Activated naive CD4-positive, alpha-beta T cell treated with anti-CD3 and anti-CD28 coated beads for 36 hours (primary cell): Measurements from ENCODE around the gene ANKFN1. TPM values are rescaled to one million over a fixed set of nuclear protein-coding genes. Genes with fewer than 3 reads are reported as not detected.

Source experiments
- CTCF ChIA-PET: fragments of 350-600 bp; sonication (Branson Sonifier 250); formaldehyde crosslinking; loops from one replicate; lab custom pipeline; 2021; ENCODE audit warnings: antibody characterized with exemption; lab: Charles Lee
- DNase-seq: peaks from one replicate; pipeline ENCODE4 v3.0.0-alpha.2; 2020
- H3K27ac Mint-ChIP-seq: one replicate; pipeline ENCODE4 v1.8.0; 2021; ENCODE audit warnings: mild to moderate bottlenecking, mixed read lengths
- H3K27me3 Mint-ChIP-seq: one replicate; pipeline ENCODE4 v1.8.0; 2021; ENCODE audit warnings: low read depth, mixed read lengths
- H3K36me3 Mint-ChIP-seq: one replicate; pipeline ENCODE4 v1.8.0; 2021; ENCODE audit warnings: low read depth, mixed read lengths
- H3K4me1 Mint-ChIP-seq: one replicate; pipeline ENCODE4 v1.8.0; 2021; ENCODE audit warnings: low read depth, mixed read lengths
- H3K4me3 Mint-ChIP-seq: one replicate; pipeline ENCODE4 v1.8.0; 2021; ENCODE audit warnings: mild to moderate bottlenecking, moderate library complexity, mixed read lengths
- H3K9me3 Mint-ChIP-seq: one replicate; pipeline ENCODE4 v1.8.0; 2021; ENCODE audit warnings: mixed read lengths
- intact Hi-C: fragments of 100-400 bp; cut with micrococcal nuclease; formaldehyde crosslinking; loops from one replicate; pipeline ENCODE4 v1.15.1; 2023
- total RNA-seq, 2 experiments: library from RNA; stranded (reverse); gene quantifications; one replicate each; pipeline ENCODE4 v1.2.3, GENCODE V29; 2021

ANKFN1 gene
- total RNA-seq, 2 experiments from 2014 or later: not detected

DNA sequence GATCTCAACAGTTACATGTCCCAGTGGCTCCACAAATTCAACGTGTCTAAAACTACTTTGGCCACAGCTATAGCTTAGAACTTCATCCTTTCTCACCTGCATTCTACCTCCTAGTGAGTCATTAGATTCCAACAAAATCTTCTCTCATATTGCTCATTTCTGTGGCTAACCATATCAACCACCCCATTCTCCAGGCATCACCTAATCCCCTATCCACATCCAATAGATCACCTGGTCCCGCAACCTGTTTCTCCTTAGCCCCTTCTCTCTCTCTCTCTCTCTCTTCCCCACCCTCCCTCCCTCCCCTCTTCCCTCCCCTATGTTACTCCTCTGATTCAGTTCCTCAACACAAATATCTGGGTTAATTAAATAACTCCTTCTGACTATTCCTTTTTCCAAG, 64.6 kb downstream of the ANKFN1 start:
- CTCF ChIA-PET: no interaction called here
- H3K9me3 Mint-ChIP-seq: no peaks in the 10 kb centered on the region
- no peaks in the 10 kb centered on the region for H3K36me3 Mint-ChIP-seq
- H3K4me1 Mint-ChIP-seq: no peaks in the 10 kb centered on the region
- no peak for DNase-seq
- H3K27ac Mint-ChIP-seq: no peak overlapping the region
- peaks cover 10% of the 10 kb centered on the region for H3K27me3 Mint-ChIP-seq
- H3K4me3 Mint-ChIP-seq: no peak overlapping the region
- intact Hi-C loops: no loop called here

DNA sequence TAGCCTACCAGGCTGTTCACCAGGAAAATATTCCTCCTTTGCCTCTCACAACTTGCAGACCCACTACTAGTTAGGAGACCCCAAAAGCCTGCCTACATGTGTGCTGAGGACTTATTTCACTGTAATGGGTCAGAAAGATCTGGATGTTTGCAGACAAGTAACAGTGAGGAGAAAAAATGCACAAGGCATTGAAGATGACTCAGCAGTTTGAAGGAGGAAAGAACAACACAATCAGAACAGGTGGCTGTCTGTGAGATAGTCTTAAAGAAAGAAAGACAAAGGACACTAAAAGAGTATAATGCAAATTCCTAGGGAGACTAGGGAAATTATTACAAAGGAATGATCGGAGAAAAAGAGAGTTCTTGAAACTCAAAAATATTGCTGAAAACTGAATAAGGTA, 69.0 kb downstream of the ANKFN1 start:
- Mint-ChIP-seq H3K9me3 (no peaks in the 10 kb centered on the region), H3K4me1 (no peaks in the 10 kb centered on the region), H3K4me3 (no peak overlapping the region), H3K27ac (no peak overlapping the region), H3K36me3 (no peaks in the 10 kb centered on the region), H3K27me3 (no peaks in the 10 kb centered on the region)
- DNase-seq: no peak
- intact Hi-C loops: no loop called here
- CTCF ChIA-PET: no interaction called here

DNA sequence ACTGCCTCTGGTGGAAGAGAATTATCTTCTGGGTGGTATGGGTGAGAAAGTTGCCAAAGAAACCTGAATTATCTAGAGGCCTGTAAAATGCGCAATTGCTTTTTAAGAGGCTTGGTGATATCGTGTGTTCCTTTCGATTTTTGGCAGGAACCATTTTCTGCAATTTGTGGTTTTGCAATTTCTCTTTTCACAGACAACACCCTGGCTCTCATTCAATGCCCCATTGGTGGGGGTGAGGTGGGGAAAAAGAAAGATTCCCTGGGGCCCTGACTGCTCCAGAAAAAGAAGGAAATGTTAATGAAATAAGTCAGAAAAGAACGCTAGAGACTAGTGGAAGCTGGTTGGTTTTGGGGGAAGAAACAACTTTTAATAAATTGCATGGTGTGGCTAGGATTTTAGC, 77.4 kb downstream of the ANKFN1 start:
- H3K27ac Mint-ChIP-seq: no peak overlapping the region
- intact Hi-C loops: no loop called here
- no peak overlapping the region for H3K4me3 Mint-ChIP-seq
- H3K27me3 Mint-ChIP-seq: peaks cover 4% of the 10 kb centered on the region
- H3K4me1 Mint-ChIP-seq: no peaks in the 10 kb centered on the region
- no peaks in the 10 kb centered on the region for H3K36me3 Mint-ChIP-seq
- DNase-seq: no peak
- CTCF ChIA-PET: interaction anchor here (0.6 kb wide), 1 partner anchor 271 kb away, joined by 6 read pairs; no protein-coding TSS in a partner anchor
- no peaks in the 10 kb centered on the region for H3K9me3 Mint-ChIP-seq

DNA sequence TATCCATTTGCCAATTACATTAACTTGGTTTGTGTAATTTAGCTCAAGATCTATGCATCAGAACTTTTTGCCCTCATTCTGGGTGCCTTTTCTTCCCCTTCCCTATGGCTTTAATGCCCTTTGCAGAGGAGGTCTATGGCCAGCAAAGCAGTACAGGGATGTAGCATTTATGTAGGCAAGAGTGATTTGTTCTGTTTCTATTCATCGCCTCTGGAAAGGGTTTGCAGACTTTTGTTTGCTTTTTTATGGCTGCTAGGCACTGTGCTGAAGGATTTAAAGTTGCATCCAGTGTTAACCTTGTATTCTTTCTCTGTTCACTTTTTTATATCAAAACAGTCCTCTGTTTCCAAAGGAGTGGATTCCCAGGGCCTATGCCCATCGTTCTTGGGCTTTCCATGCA, 78.0 kb downstream of the ANKFN1 start:
- intact Hi-C loops: no loop called here
- no peak for DNase-seq
- CTCF ChIA-PET: no interaction called here
- Mint-ChIP-seq H3K36me3 (no peaks in the 10 kb centered on the region), H3K4me1 (no peaks in the 10 kb centered on the region), H3K9me3 (no peaks in the 10 kb centered on the region), H3K4me3 (no peak overlapping the region), H3K27ac (no peak overlapping the region), H3K27me3 (peaks cover 4% of the 10 kb centered on the region)

DNA sequence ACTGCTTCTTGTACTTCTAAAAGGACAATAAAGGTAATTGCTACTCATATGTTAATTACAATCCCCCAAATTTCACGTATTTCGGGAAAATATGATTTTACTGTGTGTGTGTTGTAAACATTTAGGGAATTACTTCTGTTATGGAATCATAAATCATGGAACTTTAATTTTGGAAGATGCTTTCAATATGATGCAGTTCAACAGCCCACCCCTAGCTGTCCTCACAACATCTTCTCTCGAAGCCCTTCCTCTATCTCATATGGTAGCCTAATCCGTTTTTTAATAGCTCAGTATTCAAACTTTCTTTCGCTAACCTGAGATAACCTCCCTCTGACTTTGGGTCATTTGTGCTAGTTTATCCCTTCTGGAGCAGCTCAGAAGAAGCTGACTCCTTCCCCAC, 78.4 kb downstream of the ANKFN1 start:
- no peaks in the 10 kb centered on the region for H3K9me3 Mint-ChIP-seq
- no peak overlapping the region for H3K27ac Mint-ChIP-seq
- intact Hi-C loops: no loop called here
- no peaks in the 10 kb centered on the region for H3K36me3 Mint-ChIP-seq
- no peaks in the 10 kb centered on the region for H3K4me1 Mint-ChIP-seq
- no peak overlapping the region for H3K4me3 Mint-ChIP-seq
- H3K27me3 Mint-ChIP-seq: peaks cover 4% of the 10 kb centered on the region
- DNase-seq: no peak
- CTCF ChIA-PET: no interaction called here

DNA sequence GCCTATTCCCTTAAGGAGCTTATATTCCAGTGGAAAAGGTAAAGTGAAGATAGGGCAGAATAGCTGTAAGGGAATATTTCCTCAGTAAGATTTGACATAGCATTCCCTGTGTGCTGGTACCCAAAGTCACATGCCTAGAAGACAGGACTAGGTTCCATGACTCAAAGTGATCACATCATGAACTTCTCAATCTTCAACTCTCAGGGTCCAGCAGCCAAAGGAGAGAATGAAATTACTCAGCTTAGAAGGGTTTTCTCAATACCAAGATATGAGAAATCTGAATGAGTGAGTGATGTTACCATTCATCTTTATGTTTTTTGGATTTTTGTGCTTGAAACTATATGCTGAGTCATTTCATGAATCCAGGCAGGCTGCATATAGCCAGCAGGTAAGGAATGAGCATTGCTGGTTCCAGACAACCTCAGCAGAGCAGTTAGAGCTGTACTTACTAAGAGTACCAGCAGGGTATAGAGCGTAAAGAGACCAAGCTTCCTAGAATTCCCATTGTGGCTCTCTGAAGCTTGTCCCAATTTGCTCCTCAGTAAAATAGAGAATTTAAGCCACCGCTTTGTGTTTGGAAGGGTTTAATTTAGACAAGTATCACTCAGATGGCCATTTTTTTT, 91.1 kb downstream of the ANKFN1 start:
- Mint-ChIP-seq H3K27me3 (peaks cover 10% of the 10 kb centered on the region), H3K4me3 (no peak overlapping the region), H3K4me1 (no peaks in the 10 kb centered on the region), H3K36me3 (no peaks in the 10 kb centered on the region), H3K9me3 (no peaks in the 10 kb centered on the region), H3K27ac (no peak overlapping the region)
- intact Hi-C loops: no loop called here
- CTCF ChIA-PET: no interaction called here
- no peak for DNase-seq

GRCh38 chr17:56247816-56248215, 94.5 kb downstream of the ANKFN1 start:
- H3K27me3 Mint-ChIP-seq: peaks cover 13% of the 10 kb centered on the region
- no peak overlapping the region for H3K27ac Mint-ChIP-seq
- intact Hi-C loops: no loop called here
- no peaks in the 10 kb centered on the region for H3K36me3 Mint-ChIP-seq
- H3K4me1 Mint-ChIP-seq: no peaks in the 10 kb centered on the region
- CTCF ChIA-PET: no interaction called here
- no peaks in the 10 kb centered on the region for H3K9me3 Mint-ChIP-seq
- no peak overlapping the region for H3K4me3 Mint-ChIP-seq
- no peak for DNase-seq

DNA sequence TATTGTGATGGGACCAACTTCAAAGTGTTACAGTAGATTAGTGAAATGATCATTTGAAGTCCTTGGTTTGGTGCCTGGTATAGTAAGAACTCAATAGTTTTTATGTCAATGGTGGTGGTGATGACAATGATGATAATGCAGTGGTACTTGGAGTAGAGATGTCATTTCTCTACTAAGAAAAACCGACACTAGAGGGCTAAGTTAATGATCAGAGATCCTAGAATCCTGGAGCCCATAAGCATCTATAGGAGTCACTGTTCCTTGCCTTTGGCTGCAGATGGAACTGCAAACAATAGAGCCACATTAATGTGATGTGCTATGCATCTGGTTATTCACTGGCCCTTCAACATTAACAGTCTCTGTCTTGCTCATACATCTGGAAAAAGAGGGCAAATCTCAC, 103.8 kb downstream of the ANKFN1 start:
- no peak for DNase-seq
- peaks cover 2% of the 10 kb centered on the region for H3K27me3 Mint-ChIP-seq
- no peak overlapping the region for H3K4me3 Mint-ChIP-seq
- CTCF ChIA-PET: interaction anchor here (1.3 kb wide), 1 partner anchor 63 kb away, joined by 5 read pairs; no protein-coding TSS in a partner anchor
- H3K36me3 Mint-ChIP-seq: no peaks in the 10 kb centered on the region
- H3K9me3 Mint-ChIP-seq: no peaks in the 10 kb centered on the region
- intact Hi-C loops: no loop called here
- H3K27ac Mint-ChIP-seq: no peak overlapping the region
- no peaks in the 10 kb centered on the region for H3K4me1 Mint-ChIP-seq

DNA sequence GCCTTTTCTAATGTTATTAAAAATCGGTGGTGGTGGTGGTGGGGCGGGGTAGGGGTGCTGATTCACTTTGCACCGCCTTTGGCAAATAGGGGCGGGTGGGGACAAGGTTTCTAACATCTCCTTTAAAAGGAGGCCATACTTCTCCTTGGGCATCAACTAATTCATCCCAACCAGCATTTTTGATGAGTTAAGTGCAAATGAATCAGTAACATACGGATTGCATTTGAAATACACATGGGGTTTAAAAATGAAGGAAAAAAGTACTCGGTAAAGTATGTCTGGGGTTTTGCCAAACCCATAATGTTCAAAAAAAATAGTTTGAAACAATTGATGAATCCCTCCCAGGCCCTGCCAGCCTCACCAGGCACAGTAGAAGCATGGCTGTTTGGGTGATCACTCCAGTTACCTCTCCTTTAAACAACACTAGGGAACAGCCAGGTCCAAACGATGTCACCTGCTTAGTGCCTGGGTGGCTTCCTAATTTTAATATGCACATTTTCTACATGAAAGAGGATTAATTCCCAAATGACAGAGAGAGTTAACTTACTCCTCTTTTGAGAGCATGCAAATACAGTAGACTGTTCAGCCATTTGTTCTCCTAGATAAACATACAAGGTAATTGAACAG, 107.2 kb downstream of the ANKFN1 start:
- H3K27me3 Mint-ChIP-seq: peaks cover 7% of the 10 kb centered on the region
- H3K9me3 Mint-ChIP-seq: no peaks in the 10 kb centered on the region
- no peak overlapping the region for H3K4me3 Mint-ChIP-seq
- H3K4me1 Mint-ChIP-seq: no peaks in the 10 kb centered on the region
- no peak overlapping the region for H3K27ac Mint-ChIP-seq
- no peaks in the 10 kb centered on the region for H3K36me3 Mint-ChIP-seq
- CTCF ChIA-PET: no interaction called here
- DNase-seq: no peak
- intact Hi-C loops: no loop called here

DNA sequence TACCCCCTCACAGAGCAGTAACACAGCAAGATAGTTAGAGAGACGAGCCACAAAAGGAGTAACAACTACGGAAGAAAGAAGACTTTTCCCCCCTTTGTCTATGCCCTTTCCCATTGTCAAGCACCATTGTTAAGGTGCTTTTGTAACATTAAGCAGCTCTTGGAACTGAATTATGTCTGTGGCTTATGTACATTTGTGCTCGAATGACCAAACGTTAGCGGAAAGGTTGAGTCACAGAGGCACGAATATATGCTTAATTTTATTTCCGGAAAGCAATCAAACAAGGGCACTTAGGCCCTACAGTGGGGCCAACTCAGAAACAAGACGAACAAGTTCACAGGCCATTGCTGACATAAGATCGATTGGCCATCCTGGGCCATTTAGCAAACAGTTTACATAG, 109.5 kb downstream of the ANKFN1 start:
- CTCF ChIA-PET: interaction anchor here (0.7 kb wide), 1 partner anchor 35 kb away, joined by 3 read pairs; no protein-coding TSS in a partner anchor
- Mint-ChIP-seq H3K27me3 (peaks cover 7% of the 10 kb centered on the region), H3K27ac (no peak overlapping the region), H3K4me3 (no peak overlapping the region), H3K4me1 (no peaks in the 10 kb centered on the region), H3K36me3 (no peaks in the 10 kb centered on the region), H3K9me3 (no peaks in the 10 kb centered on the region)
- intact Hi-C loops: no loop called here
- no peak for DNase-seq

- H3K9me3 Mint-ChIP-seq: no peaks in the 10 kb centered on the region
- CTCF ChIA-PET: interaction anchor here (0.7 kb wide), 1 partner anchor 71 kb away, joined by 3 read pairs; no protein-coding TSS in a partner anchor
- H3K36me3 Mint-ChIP-seq: no peaks in the 10 kb centered on the region
- intact Hi-C loops: no loop called here
- no peak overlapping the region for H3K27ac Mint-ChIP-seq
- no peaks in the 10 kb centered on the region for H3K27me3 Mint-ChIP-seq
- H3K4me1 Mint-ChIP-seq: no peaks in the 10 kb centered on the region
- no peak overlapping the region for H3K4me3 Mint-ChIP-seq
- DNase-seq: no peak
Observed at GRCh38 chr17:56269556-56270389, 116.5 kb downstream of the ANKFN1 start.

DNA sequence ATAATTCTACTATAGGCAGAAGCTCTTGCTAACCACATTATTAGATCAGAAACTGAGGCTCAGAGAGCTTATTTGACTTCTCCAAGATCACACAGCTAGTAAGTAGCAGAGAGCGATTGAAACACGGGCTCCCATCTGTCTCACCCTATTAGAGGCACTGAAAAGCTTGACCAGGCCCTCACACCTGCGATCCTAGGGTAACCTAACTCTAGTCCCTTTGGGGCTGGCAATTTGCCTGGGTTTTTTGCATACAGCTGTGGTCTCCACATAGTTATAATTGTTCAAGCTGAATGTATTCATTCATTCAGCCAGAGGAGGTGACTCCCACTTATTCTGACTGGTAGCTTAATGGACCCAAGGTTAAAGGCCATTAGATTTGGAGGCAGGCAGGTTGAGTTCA, 121.2 kb downstream of the ANKFN1 start:
- no peaks in the 10 kb centered on the region for H3K27me3 Mint-ChIP-seq
- no peak overlapping the region for H3K4me3 Mint-ChIP-seq
- no peak for DNase-seq
- intact Hi-C loops: no loop called here
- H3K36me3 Mint-ChIP-seq: no peaks in the 10 kb centered on the region
- H3K9me3 Mint-ChIP-seq: no peaks in the 10 kb centered on the region
- H3K4me1 Mint-ChIP-seq: no peaks in the 10 kb centered on the region
- no peak overlapping the region for H3K27ac Mint-ChIP-seq
- CTCF ChIA-PET: interaction anchor here (1.2 kb wide), 1 partner anchor 24 kb away, joined by 3 read pairs; no protein-coding TSS in a partner anchor
